Activated T-helper 2 cell treated with anti-CD3 and anti-CD28 coated beads, Interferon-gamma antibody, Interleukin-2, Interleukin-4, amounts not matched to agents 10 μg/mL and 5 μg/mL and 100 μg/mL, durations not matched to agents 14 hours and 24 hours and 36 hours (primary cell): ENCODE data around the gene LHFPL6. TPM values are rescaled to one million over a fixed set of nuclear protein-coding genes. Genes with fewer than 3 reads are reported as not detected.

Source experiments
- DNase-seq: peaks from one replicate; pipeline ENCODE4 v3.0.0; 2021; ENCODE audit warnings: low spot score
- H3K27ac Mint-ChIP-seq: one replicate; pipeline ENCODE4 v1.8.0; 2021; ENCODE audit warnings: mixed read lengths
- H3K27me3 Mint-ChIP-seq: one replicate; pipeline ENCODE4 v1.8.0; 2021; ENCODE audit warnings: low read depth, mixed read lengths
- H3K36me3 Mint-ChIP-seq: one replicate; pipeline ENCODE4 v1.8.0; 2021; ENCODE audit warnings: low read depth, mixed read lengths
- H3K4me1 Mint-ChIP-seq: one replicate; pipeline ENCODE4 v1.8.0; 2021; ENCODE audit warnings: low read depth, mixed read lengths
- H3K4me3 Mint-ChIP-seq: one replicate; pipeline ENCODE4 v1.8.0; 2021; ENCODE audit warnings: low read depth, mild to moderate bottlenecking, moderate library complexity, mixed read lengths
- H3K9me3 Mint-ChIP-seq: one replicate; pipeline ENCODE4 v1.8.0; 2021; ENCODE audit warnings: mixed read lengths
- intact Hi-C: fragments of 100-400 bp; cut with micrococcal nuclease; formaldehyde crosslinking; loops from one replicate; pipeline ENCODE4 v1.15.1; 2023
- total RNA-seq: library from RNA; stranded (reverse); gene quantifications from 2 replicates; pipeline ENCODE4 v1.2.3, GENCODE V29; 2022

Gene LHFPL6
- total RNA-seq, 1 donor from 2014 or later, result 5.8 TPM

DNA sequence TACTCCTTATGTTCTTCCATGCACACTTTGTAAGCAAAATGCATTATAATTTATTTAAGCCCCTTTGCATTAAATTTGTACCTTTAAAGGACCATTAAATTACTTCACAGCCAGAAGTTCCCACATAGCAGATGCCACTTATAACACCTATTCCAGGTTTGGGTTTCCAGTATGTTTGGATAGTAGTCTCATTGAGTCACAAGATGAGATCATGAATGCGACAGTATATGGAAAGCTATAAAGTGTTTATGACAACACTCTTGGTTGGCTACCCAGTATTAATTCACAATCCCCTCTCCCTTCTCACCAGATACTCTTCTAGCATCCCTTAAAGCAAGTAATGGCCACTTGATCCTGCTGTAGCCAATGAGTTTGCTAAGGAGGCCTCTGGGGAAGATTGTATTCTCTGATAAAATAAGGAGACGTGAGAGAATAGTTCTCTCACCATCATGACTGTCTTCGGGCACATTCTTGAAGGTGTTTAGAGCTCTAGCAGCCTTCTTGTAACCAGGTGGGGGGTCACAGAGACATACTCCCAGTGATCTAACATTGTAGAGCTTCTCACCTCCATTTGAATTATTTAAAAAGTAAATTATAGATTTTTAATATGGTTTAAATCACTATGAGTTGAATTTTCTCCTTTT, 2.8 kb upstream of the LHFPL6 start:
- intact Hi-C loops, result no loop called here
- Mint-ChIP-seq H3K4me1 (peaks cover 13% of the 10 kb centered on the region), H3K9me3 (no peaks in the 10 kb centered on the region), H3K27ac (no peak overlapping the region), H3K36me3 (peaks cover 5% of the 10 kb centered on the region), H3K27me3 (peaks cover 54% of the 10 kb centered on the region), H3K4me3 (no peak overlapping the region)
- DNase-seq, result no peak

DNA sequence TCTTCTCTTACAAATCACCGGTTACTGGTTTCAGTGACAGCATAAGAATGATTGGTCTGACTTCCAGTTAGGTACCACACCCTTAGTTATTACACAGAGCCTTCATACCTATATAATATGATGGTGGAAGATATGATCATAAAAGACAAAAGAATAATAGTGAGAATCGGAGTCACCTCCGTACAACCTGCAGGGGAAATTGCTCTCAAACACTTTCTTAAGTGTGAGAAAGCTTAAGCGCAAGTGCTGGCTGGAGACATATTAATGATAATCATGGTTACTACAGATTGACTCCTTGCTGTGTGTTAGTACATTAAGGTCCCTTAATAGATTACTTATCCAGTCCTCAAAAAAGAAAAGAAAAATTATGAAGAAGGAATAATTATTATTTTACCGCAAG, 1.8 kb upstream of the LHFPL6 start:
- H3K4me3 Mint-ChIP-seq, result no peak overlapping the region
- no peak for DNase-seq
- H3K9me3 Mint-ChIP-seq, result no peaks in the 10 kb centered on the region
- H3K27ac Mint-ChIP-seq, result no peak overlapping the region
- intact Hi-C loops, result loop anchor here (5.0 kb wide), 1 partner anchor 567 kb away; the partner anchor contains the start of genes NHLRC3 and PROSER1
- H3K4me1 Mint-ChIP-seq, result peaks cover 13% of the 10 kb centered on the region
- H3K27me3 Mint-ChIP-seq, result peaks cover 62% of the 10 kb centered on the region
- peaks cover 5% of the 10 kb centered on the region for H3K36me3 Mint-ChIP-seq

DNA sequence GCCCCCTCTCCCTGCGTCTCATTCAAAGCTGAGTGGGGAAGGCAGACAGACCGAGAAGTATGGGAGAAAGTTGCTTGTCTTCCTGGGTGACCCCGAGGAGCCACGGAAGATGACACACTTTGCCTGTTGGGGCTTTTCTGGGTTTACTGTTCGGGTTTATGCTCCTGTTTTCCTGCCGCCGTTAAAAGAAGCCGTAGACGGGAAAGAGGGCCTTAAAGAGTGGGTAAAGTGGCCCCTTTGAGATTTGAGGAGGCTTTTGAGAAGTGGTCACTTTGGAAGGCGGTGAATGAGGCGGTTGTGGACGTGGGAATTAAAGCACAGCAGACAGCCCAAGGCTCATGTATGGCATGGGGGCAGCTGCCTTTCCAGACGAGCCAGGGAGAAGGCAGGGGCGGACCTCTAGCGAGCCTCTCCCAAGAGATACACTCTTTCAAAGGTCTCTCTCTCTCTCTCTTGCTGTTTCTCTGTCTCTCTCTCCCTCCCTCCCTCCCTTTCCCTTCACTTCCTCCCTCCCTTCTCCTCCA, 493 bp upstream of the LHFPL6 start:
- peaks cover 62% of the 10 kb centered on the region for H3K27me3 Mint-ChIP-seq
- no peak for DNase-seq
- H3K4me3 Mint-ChIP-seq, result peak overlapping the region; percentile 78
- intact Hi-C loops, result loop anchor here (5.0 kb wide), 1 partner anchor 566 kb away; the partner anchor contains the start of genes NHLRC3 and PROSER1
- H3K36me3 Mint-ChIP-seq, result peaks cover 5% of the 10 kb centered on the region
- H3K9me3 Mint-ChIP-seq, result no peaks in the 10 kb centered on the region
- H3K27ac Mint-ChIP-seq, result peak overlapping the region; percentile 36
- H3K4me1 Mint-ChIP-seq, result peaks cover 13% of the 10 kb centered on the region

DNA sequence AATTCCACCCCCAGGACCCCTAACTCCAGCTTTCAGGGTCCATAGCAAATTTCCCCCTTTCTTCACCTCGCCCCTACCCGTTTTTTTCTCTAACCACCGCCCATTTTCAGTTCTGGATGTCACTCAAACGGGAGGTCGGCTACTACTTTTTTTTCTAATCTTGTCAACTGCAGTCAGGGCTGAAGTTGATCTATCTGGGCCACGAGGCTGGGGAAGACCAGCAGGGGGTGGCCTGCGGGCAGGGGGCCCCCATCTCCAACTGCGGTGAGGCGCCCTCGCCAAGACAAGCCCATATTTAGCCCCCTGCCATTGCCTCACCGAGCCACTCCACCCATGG, 748 bp downstream of the LHFPL6 start:
- intact Hi-C loops, result loop anchor here (5.0 kb wide), 1 partner anchor 565 kb away; the partner anchor contains the start of genes NHLRC3 and PROSER1
- Mint-ChIP-seq H3K9me3 (no peaks in the 10 kb centered on the region), H3K27me3 (peaks cover 57% of the 10 kb centered on the region), H3K27ac (no peak overlapping the region), H3K4me1 (peaks cover 13% of the 10 kb centered on the region), H3K4me3 (peak overlapping the region; percentile 78), H3K36me3 (peaks cover 5% of the 10 kb centered on the region)
- no peak for DNase-seq

DNA sequence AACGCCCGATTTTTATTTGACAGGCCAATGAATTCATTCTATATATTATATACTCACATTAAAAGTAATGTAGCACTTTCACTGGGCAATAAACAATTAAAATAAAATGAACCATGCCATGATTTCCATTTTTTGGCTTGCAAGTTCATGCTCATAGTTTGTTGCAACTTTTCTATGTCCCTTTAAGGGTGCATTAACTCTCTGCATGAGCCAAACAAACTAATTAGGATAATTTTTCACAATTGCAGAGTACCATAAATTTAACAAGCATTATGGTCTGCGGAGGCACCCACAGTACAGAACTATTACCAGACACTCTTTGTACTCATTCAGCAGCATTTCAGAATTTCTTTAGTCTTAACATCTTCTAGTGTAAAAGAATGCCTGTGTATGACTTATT, 1.4 kb downstream of the LHFPL6 start:
- peaks cover 13% of the 10 kb centered on the region for H3K4me1 Mint-ChIP-seq
- H3K36me3 Mint-ChIP-seq, result peaks cover 5% of the 10 kb centered on the region
- intact Hi-C loops, result loop anchor here (5.0 kb wide), 1 partner anchor 564 kb away; the partner anchor contains the start of genes NHLRC3 and PROSER1
- DNase-seq, result no peak
- peak overlapping the region; percentile 78 for H3K4me3 Mint-ChIP-seq
- no peak overlapping the region for H3K27ac Mint-ChIP-seq
- H3K9me3 Mint-ChIP-seq, result no peaks in the 10 kb centered on the region
- peaks cover 60% of the 10 kb centered on the region for H3K27me3 Mint-ChIP-seq

DNA sequence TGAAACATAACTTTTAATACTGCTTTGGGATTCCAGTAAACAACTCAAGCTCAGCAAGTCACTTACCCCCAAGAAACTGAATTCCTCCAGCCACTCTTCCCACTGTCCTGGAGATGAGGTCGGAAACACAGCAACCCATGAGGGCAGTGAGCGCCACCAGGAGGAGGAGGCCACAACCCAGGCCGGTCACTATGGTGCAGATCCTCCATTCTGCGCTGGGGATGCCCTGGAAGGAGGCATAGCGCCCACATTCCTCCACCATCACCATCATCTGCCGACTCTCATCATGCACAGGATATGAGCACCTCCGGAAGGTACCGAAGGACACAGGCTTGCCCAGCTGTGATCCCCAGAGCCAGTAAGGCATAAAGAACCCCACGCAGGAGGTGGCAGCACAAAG, 2.2 kb downstream of the LHFPL6 start:
- Mint-ChIP-seq H3K27me3 (peaks cover 57% of the 10 kb centered on the region), H3K9me3 (no peaks in the 10 kb centered on the region), H3K4me1 (peaks cover 13% of the 10 kb centered on the region), H3K4me3 (no peak overlapping the region), H3K27ac (no peak overlapping the region), H3K36me3 (peaks cover 5% of the 10 kb centered on the region)
- intact Hi-C loops, result loop anchor here (5.0 kb wide), 1 partner anchor 563 kb away; the partner anchor contains the start of genes NHLRC3 and PROSER1
- DNase-seq, result no peak

DNA sequence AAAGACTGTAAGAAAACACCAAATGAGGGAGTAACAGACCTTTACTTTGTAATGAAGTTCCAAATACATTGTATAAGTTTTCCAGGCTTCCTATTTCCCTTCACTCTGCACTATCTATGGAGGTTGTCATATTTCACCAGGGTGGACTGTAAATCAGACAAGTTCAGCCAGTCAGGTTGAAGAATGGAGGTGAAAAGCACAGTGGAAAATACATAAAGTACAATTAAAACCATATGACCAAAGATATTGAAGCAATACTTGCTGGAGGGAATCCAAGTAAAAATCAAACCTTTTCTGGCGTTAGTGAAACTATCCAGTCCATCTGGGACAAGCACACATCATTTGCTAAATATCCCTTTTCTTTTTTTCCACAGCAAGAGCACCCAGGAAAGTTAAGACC, 3.2 kb downstream of the LHFPL6 start:
- Mint-ChIP-seq H3K4me1 (peaks cover 13% of the 10 kb centered on the region), H3K4me3 (no peak overlapping the region), H3K27ac (no peak overlapping the region), H3K36me3 (peaks cover 5% of the 10 kb centered on the region), H3K9me3 (no peaks in the 10 kb centered on the region), H3K27me3 (peaks cover 49% of the 10 kb centered on the region)
- DNase-seq, result no peak
- intact Hi-C loops, result loop anchor here (5.0 kb wide), 1 partner anchor 563 kb away; the partner anchor contains the start of genes NHLRC3 and PROSER1

DNA sequence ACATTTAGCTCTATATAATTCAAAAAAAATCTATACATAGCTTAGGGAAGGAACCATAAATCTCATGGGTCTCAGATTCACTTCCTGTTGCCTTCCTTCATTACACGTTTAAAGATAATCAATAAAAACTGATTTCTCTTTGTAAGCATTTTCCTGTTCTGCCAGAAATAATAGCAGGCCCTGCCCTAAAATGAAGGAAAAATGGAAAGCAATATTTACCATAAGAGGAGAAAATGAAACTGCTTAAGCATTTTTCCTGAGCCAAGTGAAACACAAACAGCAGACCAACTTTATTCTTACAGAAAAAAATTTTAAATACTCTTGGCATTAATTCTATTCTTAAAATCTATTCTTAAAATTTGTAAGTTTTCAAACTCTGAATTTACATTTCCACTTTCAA, 4.0 kb downstream of the LHFPL6 start:
- Mint-ChIP-seq H3K27ac (no peak overlapping the region), H3K4me1 (peaks cover 12% of the 10 kb centered on the region), H3K36me3 (peaks cover 5% of the 10 kb centered on the region), H3K27me3 (peaks cover 41% of the 10 kb centered on the region), H3K4me3 (no peak overlapping the region), H3K9me3 (no peaks in the 10 kb centered on the region)
- DNase-seq, result no peak
- intact Hi-C loops, result no loop called here

DNA sequence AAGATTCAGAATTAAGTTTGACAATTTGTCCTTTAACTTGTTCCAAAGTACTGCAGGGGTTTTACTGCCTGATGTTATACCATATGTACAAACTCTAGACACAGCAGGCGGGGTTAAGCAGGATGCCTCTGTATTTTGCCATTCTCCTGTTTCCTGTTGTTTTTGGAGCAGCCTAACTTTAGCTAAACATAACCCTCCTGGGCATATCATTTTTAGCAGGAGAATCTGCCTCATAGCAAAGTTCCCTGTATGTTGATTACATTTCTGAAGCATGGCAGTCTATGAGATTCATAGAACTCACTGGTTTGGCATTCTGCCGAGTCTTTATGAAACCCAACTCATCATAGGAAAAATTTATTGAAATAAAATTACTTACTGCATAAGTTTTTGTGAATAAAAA, 5.2 kb downstream of the LHFPL6 start:
- Mint-ChIP-seq H3K27me3 (peaks cover 34% of the 10 kb centered on the region), H3K9me3 (no peaks in the 10 kb centered on the region), H3K4me1 (peaks cover 6% of the 10 kb centered on the region), H3K36me3 (peaks cover 5% of the 10 kb centered on the region), H3K4me3 (no peak overlapping the region), H3K27ac (no peak overlapping the region)
- no peak for DNase-seq
- intact Hi-C loops, result no loop called here

DNA sequence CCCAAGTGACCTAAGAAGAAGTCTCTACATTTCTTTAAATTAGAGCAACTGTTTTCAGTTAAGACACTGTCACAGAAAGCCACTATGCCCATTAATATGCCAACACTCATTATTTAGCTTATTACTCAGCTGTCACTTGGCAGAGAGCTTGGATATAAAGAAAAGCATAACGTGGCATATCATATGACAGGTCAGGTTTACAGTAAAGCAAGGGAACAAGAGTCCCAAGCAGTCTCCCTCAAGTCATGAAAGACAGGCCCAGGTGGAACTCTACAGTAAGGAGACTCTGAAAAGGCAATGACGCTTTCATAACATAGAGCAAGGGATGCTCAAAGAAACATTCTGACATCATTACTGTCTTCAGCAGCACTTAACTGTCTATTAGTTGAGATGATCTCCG, 6.3 kb downstream of the LHFPL6 start:
- Mint-ChIP-seq H3K4me3 (no peak overlapping the region), H3K4me1 (no peaks in the 10 kb centered on the region), H3K27me3 (peaks cover 26% of the 10 kb centered on the region), H3K36me3 (no peaks in the 10 kb centered on the region), H3K9me3 (no peaks in the 10 kb centered on the region), H3K27ac (no peak overlapping the region)
- intact Hi-C loops, result no loop called here
- DNase-seq, result no peak

DNA sequence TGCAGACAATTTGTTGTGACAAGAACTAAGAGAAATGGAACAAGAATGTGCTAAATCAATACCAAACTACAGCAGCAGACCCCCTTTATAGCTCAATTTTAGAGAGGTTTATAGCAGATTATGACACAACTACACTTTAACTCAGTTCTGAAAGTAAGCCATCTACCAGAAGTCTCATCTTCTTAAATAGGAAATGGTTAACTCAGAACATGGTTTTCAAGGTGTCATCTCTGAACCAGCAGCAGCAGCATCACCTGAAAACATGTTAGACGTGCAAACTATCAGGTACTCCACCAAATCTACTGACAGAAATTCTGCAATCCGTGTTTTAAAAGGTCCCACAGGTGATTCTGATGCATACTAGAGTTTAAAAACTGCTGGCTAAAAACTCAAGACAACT, 6.8 kb downstream of the LHFPL6 start:
- Mint-ChIP-seq H3K27ac (no peak overlapping the region), H3K4me1 (no peaks in the 10 kb centered on the region), H3K36me3 (no peaks in the 10 kb centered on the region), H3K27me3 (peaks cover 23% of the 10 kb centered on the region), H3K4me3 (no peak overlapping the region), H3K9me3 (no peaks in the 10 kb centered on the region)
- intact Hi-C loops, result no loop called here
- DNase-seq, result no peak

DNA sequence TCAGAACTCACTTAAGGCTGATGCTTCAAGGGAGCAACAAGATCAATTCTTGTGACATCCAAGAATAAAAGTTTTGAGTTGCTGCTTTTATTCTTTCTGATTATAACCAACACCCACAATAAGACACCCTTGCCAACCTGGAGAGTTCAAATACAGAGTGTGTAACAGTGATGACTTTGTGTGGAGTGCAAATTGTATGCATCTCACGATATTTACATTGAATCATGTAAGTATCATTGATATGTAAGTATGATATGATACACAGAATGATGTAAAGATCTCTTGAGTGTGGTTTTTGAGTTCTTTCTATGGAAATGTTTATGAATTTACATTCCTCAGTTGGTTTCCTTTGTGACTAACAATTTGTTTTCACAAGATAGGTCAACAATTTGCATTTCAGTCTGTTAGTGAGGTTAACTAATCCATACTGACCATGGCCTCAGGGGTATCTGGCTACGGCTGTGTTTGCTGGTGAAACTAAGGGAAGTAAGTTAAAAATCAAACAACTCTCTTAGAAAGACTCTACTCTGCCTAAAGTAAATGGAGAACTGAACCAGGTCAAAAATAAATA, 12.4 kb downstream of the LHFPL6 start:
- no peaks in the 10 kb centered on the region for H3K36me3 Mint-ChIP-seq

DNA sequence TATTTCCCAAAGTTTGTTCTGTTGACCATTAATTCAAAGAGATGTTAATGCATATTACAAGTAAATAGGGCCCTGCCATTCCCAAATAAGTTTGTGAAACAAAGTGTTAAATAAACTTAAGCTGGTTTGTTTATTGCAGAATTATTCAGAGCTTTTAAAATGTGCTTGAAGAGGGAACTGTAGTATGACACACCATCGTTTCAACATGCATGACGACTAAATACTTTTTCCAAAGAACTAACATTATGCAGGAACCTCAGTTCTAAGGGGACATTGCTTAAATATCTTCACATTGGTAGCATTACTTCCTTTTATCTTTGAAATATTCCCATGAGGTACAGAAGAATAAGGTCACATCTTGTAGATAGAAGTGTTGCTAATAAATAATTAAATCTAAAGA, 14.6 kb downstream of the LHFPL6 start:
- H3K27ac Mint-ChIP-seq, result no peak overlapping the region
- no peaks in the 10 kb centered on the region for H3K36me3 Mint-ChIP-seq
- no peak overlapping the region for H3K4me3 Mint-ChIP-seq
- H3K27me3 Mint-ChIP-seq, result no peaks in the 10 kb centered on the region
- H3K9me3 Mint-ChIP-seq, result no peaks in the 10 kb centered on the region
- intact Hi-C loops, result no loop called here
- no peak for DNase-seq
- peaks cover 7% of the 10 kb centered on the region for H3K4me1 Mint-ChIP-seq

More for the DNA sequence above, 12.4 kb downstream of the LHFPL6 start:
- DNase-seq, result no peak
- intact Hi-C loops, result no loop called here
- Mint-ChIP-seq H3K9me3 (no peaks in the 10 kb centered on the region), H3K27me3 (no peaks in the 10 kb centered on the region), H3K4me1 (peaks cover 7% of the 10 kb centered on the region), H3K27ac (no peak overlapping the region), H3K4me3 (no peak overlapping the region)
